Inferior parietal cortex (tissue), 1 donor: Measurements from ENCODE around the gene FGF21.
"Not testable (repeated sequence)": the region's sequence is repeated elsewhere in the genome, so short reads cannot be mapped to it uniquely, and the experiment has no call there.

Source experiments
- DNase-seq: peaks from one replicate; pipeline ENCODE4 v3.0.0-alpha.2; 2016; ENCODE audit errors: extremely low spot score

FGF21 gene

DNA sequence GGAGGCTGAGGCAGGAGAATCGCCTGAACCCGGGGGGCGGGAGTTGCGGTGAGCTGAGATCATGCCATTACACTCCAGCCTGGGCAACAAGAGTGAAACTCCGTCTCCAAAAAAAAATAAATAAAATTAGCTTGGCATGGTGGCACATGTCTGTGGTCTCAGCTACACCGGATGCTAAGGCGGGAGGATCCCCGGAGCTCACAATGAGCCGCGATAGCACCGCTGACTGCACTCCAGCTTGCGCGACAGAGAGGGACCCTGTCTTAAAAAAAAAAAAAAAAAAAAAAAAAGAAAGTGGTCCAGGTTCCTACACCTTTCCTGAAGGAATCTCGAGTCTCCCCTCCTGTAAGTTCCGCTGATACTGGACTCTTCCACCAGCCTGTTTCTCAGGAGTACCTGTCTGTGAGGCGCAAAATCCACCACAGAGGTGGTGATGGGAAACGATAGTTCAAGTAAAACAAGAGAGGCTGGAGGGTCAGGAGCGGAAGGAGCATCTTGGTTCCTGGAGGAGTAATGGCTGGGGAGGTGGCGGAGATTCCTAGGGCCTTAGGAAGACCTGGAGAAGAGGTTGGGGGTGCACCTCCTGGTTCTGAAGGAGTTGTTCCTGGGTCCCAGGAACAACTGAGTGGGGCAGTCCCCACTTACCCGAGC lies 3.4 kb upstream of the FGF21 start:
- no peak for DNase-seq

DNA sequence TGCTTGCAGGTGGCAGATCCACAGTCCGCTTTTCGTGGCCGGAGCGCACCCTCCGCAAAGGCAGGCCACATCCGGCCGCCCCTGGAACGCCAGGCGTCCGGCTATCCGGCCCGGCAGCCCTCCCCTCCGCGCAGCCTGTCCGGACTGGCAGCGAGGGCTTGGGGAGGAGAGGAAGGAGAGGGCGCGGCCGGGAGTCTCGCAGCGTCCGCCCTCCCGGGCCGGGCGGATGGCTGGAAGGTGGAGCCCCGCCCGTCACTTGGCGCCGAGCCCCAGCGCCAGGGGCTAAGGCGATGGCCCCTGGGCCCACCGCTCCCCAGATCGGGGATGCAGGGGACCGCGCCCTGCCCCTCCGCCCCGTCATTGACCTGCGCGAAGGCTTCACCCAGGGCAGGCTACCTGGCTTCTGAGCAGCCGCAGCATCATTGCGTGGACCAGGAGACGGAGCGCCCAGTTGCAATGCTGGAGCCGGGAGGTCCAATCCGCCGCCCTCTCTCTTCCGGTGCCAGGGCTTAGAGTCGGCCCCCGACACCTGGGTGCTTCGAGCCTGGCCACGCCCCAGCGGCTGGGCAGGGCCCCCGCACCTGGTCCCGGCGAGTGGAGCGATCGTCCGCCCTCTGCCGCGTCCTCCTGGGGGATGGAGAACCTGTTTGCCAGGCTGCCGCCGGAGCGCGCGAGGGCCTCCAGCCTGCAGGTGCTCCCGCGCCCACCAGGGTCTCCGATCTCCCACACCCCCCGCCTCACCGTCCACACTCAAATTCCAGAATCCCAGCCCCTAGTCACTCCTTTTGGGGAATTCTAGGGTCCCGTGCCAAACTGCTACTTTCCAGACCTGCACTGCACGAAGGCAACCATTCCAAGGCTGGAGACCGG lies 2.6 kb upstream of the FGF21 start, which contains the start of gene FUT1:
FUT1 (minus strand) TSS at position 146 of the 870 bp plus-strand sequence. CDS start 1,360 bp downstream, outside the sequence.
- no peak for DNase-seq

GRCh38 chr19:48755787-48756186 lies 463 bp downstream of the FGF21 start:
- DNase-seq: no peak

- no peak for DNase-seq
These were observed 888 bp downstream of the FGF21 start for GRCh38 chr19:48756212-48756611.

DNA sequence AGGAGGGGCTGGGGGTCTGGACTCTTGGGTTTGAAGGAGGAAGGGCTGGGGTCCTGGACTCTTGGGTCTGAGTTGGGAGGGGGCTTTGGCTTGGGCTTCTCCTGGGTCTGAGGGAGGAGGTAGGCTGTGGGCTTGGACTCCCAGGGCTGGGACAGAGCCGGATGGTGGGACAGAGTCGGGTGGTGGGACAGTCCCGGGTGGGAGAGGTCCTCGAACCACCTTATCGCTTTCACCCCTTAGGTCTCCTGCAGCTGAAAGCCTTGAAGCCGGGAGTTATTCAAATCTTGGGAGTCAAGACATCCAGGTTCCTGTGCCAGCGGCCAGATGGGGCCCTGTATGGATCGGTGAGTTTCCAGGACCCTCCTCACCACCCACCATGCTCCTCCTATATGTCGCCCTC lies 1.4 kb downstream of the FGF21 start:
- DNase-seq: no peak

DNA sequence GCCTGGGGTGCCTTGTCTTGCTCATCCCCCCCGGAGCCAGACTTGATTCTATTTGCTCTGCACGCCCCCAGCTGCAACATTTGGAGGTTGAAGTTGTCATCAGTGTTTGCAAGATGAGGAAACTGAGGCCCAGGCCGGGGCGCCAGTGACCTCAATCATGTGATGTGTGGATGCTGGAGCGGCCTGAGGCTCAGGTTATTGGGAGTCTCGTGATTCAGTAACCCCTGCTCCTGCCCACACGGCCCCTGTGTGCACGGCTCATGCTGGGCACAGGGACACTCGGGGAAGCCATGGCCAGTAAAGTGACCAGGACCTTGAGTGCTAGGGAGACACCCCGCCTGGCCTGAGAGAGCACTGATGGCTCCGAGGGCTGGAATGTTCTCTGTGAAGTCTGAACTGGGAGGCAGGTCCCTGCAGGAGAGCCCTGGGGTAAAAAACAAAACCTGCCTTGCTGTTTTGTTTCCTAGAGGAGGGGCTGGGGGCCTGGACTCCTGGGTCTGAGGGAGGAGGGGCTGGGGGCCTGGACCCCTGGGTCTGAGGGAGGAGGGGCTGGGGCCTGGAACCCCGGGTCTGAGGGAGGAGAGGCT lies 1.9 kb downstream of the FGF21 start:
- no peak for DNase-seq

GRCh38 chr19:48757741-48758144 lies 2.4 kb downstream of the FGF21 start:
- no peak for DNase-seq

DNA sequence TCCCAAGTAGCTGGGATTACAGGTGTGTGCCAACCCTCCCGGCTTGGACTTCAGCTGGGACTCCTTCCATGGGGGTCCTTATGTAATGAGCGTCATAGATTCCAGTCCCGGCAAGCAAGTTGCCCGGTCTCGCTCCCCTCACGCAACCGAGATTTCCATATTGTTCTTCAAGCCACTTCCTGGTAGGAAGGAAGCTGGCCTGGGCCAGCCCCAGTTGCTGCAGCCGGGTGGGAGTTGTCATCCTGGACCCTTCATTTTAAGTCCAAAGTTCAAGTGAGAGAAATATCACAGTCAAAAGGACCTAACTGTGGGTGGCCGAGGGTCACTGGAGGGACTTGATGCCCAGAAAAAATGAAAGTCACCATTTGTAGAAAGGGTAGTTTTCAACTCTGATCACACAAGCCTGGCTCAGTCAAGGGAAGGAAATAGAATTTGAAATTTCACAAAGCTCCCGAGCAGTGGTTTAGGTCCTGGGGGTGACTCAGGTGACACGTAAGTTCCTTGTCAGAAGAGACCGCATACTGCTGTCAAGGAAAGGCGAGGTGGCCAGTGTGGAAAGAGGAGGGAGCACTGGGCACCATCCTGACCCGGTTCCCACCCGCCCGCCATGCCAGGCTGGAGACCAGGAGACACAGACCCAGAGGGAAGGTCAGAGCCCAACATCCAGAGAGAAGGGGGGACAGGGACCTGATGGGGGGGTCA lies 5.3 kb downstream of the FGF21 start:
- DNase-seq: no peak

DNA sequence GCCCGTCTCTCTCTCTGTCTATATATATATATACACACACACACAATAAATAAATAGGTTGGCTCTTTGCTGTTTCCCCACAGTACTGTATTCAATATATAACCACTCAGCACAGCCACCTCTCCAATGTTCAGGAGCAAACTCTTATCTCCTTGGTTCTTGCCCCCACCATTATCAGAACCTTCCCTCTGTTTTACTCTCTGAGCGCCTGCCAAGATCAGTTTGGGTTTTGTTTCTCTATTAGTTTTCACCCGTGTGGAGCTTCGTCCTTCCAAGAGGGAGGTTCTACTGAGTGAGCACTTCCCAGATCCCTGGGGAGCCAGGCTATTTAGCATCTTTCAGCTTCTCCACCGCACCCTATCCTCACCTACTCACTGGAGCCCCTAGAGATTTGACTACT lies 10.5 kb downstream of the FGF21 start:
- DNase-seq: not testable (repeated sequence)

- not testable (repeated sequence) for DNase-seq
These were observed 12.9 kb downstream of the FGF21 start for GRCh38 chr19:48768171-48768753.

GRCh38 chr19:48768994-48769713 lies 13.8 kb downstream of the FGF21 start:
- no peak for DNase-seq

DNA sequence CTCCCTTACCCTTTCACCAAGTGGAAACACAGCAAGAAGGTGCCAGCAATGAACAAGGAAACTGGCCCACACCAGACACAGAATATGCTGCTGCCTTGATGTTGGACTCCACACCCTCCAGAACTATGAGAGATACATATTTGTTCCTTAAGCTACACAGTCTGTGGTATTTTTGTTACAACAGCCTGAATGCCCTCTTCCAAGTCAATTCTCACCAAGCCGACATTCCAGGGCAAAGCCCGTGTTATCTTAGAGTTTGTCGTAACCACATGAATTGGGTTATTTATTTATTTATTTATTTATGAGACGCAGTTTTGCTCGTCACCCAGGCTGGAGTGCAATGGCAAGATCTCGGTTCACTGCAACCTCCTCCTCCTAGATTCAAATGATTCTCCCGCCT lies 14.9 kb downstream of the FGF21 start:
- DNase-seq: no peak

DNA sequence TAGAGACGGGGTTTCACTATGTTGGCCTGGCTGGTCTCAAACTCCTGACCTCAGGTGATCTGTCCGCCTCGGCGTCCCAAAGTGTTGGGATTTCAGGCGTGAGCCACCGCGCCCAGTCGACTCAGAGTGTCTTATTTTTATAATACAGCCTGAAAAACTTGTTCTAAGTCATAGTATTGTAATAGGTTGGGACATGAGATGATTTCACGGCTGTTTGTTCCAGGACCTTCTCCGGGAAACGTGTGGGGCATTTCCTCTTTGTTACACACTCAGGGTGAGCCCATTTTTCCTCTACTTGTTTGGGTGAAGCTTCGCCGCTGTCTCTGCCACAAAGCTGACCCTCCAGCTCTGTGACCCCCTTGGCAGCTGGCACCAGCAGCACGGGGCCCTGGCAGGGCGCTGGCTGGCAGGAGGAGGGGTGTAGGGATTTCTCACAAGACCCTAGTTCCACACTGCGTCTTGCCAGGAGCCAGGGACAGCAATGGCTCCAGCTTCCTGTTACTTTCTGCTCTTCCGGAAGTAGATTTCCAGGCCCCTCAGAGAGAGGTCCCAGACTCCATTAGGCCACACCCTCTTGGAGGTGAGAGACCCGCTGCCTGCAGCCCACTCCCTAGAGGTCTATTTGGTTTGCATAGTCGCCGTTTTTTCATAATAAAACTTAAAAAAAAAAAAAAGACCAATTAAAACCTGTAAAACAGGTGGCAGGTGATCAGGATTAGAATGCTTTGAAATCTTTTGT lies 15.6 kb downstream of the FGF21 start:
- DNase-seq: no peak

- no peak for DNase-seq
These were observed 17.2 kb downstream of the FGF21 start for GRCh38 chr19:48772503-48772953.

- DNase-seq: no peak
These were observed 21.8 kb downstream of the FGF21 start for GRCh38 chr19:48777139-48777538.

- no peak for DNase-seq
These were observed 22.4 kb downstream of the FGF21 start for GRCh38 chr19:48777720-48778119.

DNA sequence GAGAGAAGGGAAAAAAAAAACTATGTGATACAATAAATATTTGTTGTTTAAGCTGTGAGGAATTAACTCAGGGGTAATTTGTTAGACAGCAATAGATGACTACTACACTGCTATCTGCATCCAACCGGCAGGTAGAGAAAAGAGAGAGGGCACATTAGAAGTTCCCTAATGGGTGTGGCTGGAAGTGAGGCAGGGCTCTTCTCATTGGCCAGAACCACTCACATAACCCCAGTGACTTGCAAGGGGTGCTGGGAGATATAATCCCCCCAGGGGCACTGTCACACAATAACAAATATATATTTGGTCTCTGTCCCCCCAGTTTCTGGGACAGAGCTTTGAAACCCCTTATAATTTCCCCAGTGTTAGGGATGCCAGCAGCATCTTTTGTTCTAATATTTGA lies 24.3 kb downstream of the FGF21 start:
- DNase-seq: no peak

DNA sequence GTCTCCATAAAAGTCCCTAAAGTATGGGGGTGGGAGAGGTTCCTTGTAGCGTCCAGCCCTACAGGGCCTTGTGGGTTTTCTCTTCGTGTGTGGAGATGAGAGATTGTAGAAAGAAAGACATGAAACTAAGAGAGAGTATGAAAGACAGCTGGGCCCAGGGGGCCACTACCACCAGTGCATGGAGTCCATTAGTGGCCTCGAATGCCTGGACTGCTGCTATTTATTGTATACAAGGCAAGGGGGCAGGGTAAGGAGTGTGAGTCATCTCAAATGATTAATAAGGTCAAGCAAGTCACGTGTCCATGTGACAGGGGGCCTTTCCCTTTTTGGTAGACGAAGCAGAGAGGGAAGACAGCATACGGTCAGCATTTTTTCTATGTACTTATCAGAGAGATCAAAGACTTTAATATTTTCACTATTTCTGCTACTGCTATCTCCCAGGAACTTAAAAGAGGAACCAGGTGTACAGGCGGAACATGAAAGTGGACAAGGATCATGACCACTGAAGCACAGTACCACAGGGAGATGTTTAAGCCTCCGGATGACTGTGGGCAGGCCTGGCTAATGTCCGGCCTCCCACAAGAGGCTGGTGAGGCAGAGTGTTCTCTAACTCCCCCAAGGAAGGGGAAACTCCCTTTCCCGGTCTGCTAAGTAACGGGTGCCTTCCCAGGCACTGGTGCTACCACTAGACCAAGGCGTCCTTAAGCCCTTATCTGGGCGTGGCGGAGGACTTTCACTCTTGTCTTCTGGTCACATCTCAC lies 25.5 kb downstream of the FGF21 start:
- DNase-seq: no peak

- no peak for DNase-seq
These were observed 29.2 kb downstream of the FGF21 start for GRCh38 chr19:48784527-48784926.
